DND-41 (cell line): ENCODE data around the gene NAPB.

ENCODE experiments used
- EZH2 ChIP-seq: IDR thresholded peaks from 3 replicates; pipeline ENCODE4 v1.6.1; 2012; ENCODE audit warnings: borderline replicate concordance, low read depth, mild to moderate bottlenecking, moderate library complexity, low read length, inconsistent platforms; ENCODE audit not compliant: severe bottlenecking
- TF ChIP-seq, protein P1 (sequence below): IDR thresholded peaks from 2 replicates; pipeline ENCODE4 v1.5.1; 2012; ENCODE audit warnings: borderline replicate concordance, low read length, moderate library complexity, mild to moderate bottlenecking; ENCODE audit not compliant: poor library complexity, severe bottlenecking; ENCODE audit errors: extremely low read depth

DNA sequence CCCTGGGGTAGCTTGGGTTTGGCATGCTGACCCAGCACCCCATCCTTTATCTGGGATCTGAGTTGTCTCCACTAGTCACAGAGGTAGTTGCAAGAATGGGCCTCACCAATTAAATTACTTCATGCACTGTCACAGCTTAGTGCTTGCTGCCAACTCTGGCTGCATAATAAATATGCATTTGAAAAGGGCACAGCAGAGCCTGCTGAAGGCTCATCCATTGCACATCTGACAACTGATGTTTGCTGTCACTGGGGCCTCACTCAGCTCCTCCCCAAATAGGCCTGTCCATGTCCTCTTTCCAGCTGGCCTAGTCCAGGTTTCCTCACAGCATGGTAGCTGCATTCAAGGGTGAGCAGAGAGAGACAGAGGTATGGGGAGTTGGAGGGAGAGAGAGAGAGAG lies 84.0 kb downstream of the NAPB start:
- TF ChIP-seq, protein P1, sequence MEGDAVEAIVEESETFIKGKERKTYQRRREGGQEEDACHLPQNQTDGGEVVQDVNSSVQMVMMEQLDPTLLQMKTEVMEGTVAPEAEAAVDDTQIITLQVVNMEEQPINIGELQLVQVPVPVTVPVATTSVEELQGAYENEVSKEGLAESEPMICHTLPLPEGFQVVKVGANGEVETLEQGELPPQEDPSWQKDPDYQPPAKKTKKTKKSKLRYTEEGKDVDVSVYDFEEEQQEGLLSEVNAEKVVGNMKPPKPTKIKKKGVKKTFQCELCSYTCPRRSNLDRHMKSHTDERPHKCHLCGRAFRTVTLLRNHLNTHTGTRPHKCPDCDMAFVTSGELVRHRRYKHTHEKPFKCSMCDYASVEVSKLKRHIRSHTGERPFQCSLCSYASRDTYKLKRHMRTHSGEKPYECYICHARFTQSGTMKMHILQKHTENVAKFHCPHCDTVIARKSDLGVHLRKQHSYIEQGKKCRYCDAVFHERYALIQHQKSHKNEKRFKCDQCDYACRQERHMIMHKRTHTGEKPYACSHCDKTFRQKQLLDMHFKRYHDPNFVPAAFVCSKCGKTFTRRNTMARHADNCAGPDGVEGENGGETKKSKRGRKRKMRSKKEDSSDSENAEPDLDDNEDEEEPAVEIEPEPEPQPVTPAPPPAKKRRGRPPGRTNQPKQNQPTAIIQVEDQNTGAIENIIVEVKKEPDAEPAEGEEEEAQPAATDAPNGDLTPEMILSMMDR: no peak
- no peak for TF ChIP-seq EZH2
